HG03175 (cell line): ENCODE data around the gene MAP3K10.

Experiments
- ATAC-seq: cut with Tn5 transposase; IDR thresholded peaks from one replicate; pipeline ENCODE4 v1.9.1; 2021; ENCODE audit warnings: mild to moderate bottlenecking, moderate library complexity; ENCODE audit not compliant: unreplicated experiment

The MAP3K10 gene

GRCh38 chr19:40247735-40248262 is 56.6 kb downstream of the MAP3K10 start:
- ATAC-seq: no peak

- ATAC-seq: no peak
These were observed 58.0 kb downstream of the MAP3K10 start for GRCh38 chr19:40249201-40249600.

- ATAC-seq: no peak
These were observed 58.6 kb downstream of the MAP3K10 start for GRCh38 chr19:40249781-40250180.

- ATAC-seq: no peak
These were observed 60.0 kb downstream of the MAP3K10 start for GRCh38 chr19:40251244-40251643.

GRCh38 chr19:40251991-40252390 is 60.8 kb downstream of the MAP3K10 start:
- ATAC-seq: no peak

GRCh38 chr19:40252395-40252794 is 61.2 kb downstream of the MAP3K10 start:
- no peak for ATAC-seq

GRCh38 chr19:40253611-40254092 is 62.4 kb downstream of the MAP3K10 start:
- ATAC-seq: no peak

GRCh38 chr19:40254714-40255418 is 63.6 kb downstream of the MAP3K10 start:
- ATAC-seq: no peak

- no peak for ATAC-seq
These were observed 64.5 kb downstream of the MAP3K10 start for GRCh38 chr19:40255619-40256166.

- no peak for ATAC-seq
These were observed 65.3 kb downstream of the MAP3K10 start for GRCh38 chr19:40256512-40256911.

- ATAC-seq: no peak
These were observed 65.9 kb downstream of the MAP3K10 start for GRCh38 chr19:40257096-40257517.

GRCh38 chr19:40261631-40262030 is 70.4 kb downstream of the MAP3K10 start:
- ATAC-seq: no peak

- ATAC-seq: no peak
These were observed 71.2 kb downstream of the MAP3K10 start for GRCh38 chr19:40262422-40262821.

GRCh38 chr19:40263440-40264313 is 72.5 kb downstream of the MAP3K10 start:
- ATAC-seq: no peak

GRCh38 chr19:40264314-40265054 is 73.3 kb downstream of the MAP3K10 start:
- ATAC-seq: no peak
